ENCODE results near the gene ANKUB1.

ANKUB1 gene

GRCh38 chr3:149808209-149808829 is 16.0 kb upstream of the ANKUB1 start:
- peak; percentile 30 to 39 for DNase-seq (ENCODE audit: low read depth in 2 of 2)

- no peak for DNase-seq (ENCODE audit: low read depth in 2 of 2)
These were observed 13.9 kb upstream of the ANKUB1 start for GRCh38 chr3:149806171-149806778.

- DNase-seq (ENCODE audit: low read depth in 2 of 2): no peak
These were observed 9.3 kb upstream of the ANKUB1 start for GRCh38 chr3:149801639-149802038.

GRCh38 chr3:149801195-149801594 is 8.8 kb upstream of the ANKUB1 start:
- no peak for DNase-seq (ENCODE audit: low read depth in 2 of 2)

- DNase-seq (ENCODE audit: low read depth in 2 of 2): no peak
These were observed 8.3 kb upstream of the ANKUB1 start for GRCh38 chr3:149800693-149801092.

- no peak for DNase-seq (ENCODE audit: low read depth in 2 of 2)
These were observed 3.7 kb upstream of the ANKUB1 start for GRCh38 chr3:149796026-149796425.

GRCh38 chr3:149790698-149791097 is 1.7 kb downstream of the ANKUB1 start:
- DNase-seq (ENCODE audit: low read depth in 2 of 2): no peak

- DNase-seq (ENCODE audit: low read depth in 2 of 2): no peak
These were observed 2.1 kb downstream of the ANKUB1 start for GRCh38 chr3:149790268-149790667.

GRCh38 chr3:149784064-149784704 is 8.2 kb downstream of the ANKUB1 start:
- DNase-seq (ENCODE audit: low read depth in 2 of 2): no peak

- no peak for DNase-seq (ENCODE audit: low read depth in 2 of 2)
These were observed 8.8 kb downstream of the ANKUB1 start for GRCh38 chr3:149783576-149783975.

- no peak for DNase-seq (ENCODE audit: low read depth in 2 of 2)
These were observed 10.6 kb downstream of the ANKUB1 start for GRCh38 chr3:149781741-149782140.

GRCh38 chr3:149781211-149781610 is 11.1 kb downstream of the ANKUB1 start:
- DNase-seq (ENCODE audit: low read depth in 2 of 2): no peak

GRCh38 chr3:149777414-149778214 is 14.7 kb downstream of the ANKUB1 start:
- DNase-seq (ENCODE audit: low read depth in 2 of 2): no peak

GRCh38 chr3:149776170-149776569 is 16.2 kb downstream of the ANKUB1 start:
- no peak for DNase-seq (ENCODE audit: low read depth in 2 of 2)

GRCh38 chr3:149772861-149773260 is 19.5 kb downstream of the ANKUB1 start:
- DNase-seq (ENCODE audit: low read depth in 2 of 2): no peak

GRCh38 chr3:149771652-149772271 is 20.6 kb downstream of the ANKUB1 start:
- DNase-seq (ENCODE audit: low read depth in 2 of 2): peak; percentile 20 to 40

- no peak for DNase-seq (ENCODE audit: low read depth in 2 of 2)
These were observed 22.1 kb downstream of the ANKUB1 start for GRCh38 chr3:149770246-149770645.

GRCh38 chr3:149768704-149769103 is 23.6 kb downstream of the ANKUB1 start:
- no peak for DNase-seq (ENCODE audit: low read depth in 2 of 2)

GRCh38 chr3:149767720-149768119 is 24.6 kb downstream of the ANKUB1 start:
- DNase-seq (ENCODE audit: low read depth in 2 of 2): no peak

GRCh38 chr3:149765762-149766334 is 26.5 kb downstream of the ANKUB1 start:
- no peak for DNase-seq (ENCODE audit: low read depth in 2 of 2)

- DNase-seq (ENCODE audit: low read depth in 2 of 2): no peak
These were observed 28.1 kb downstream of the ANKUB1 start for GRCh38 chr3:149764302-149764701.

Data from stimulated activated CD4-positive, alpha-beta T cell treated with anti-CD3 and anti-CD28 coated beads, Interleukin-4, amount 100 ng/mL, for 48 hours (primary cell).